Measurements from ENCODE around the gene SLC49A3.
A peak's percentile ranks its signal among the peaks of the same experiment; 100 is the strongest.

The SLC49A3 gene

GRCh38 chr4:704971-705277 is 16.0 kb upstream of the SLC49A3 start:
- TF ChIP-seq, protein P1, sequence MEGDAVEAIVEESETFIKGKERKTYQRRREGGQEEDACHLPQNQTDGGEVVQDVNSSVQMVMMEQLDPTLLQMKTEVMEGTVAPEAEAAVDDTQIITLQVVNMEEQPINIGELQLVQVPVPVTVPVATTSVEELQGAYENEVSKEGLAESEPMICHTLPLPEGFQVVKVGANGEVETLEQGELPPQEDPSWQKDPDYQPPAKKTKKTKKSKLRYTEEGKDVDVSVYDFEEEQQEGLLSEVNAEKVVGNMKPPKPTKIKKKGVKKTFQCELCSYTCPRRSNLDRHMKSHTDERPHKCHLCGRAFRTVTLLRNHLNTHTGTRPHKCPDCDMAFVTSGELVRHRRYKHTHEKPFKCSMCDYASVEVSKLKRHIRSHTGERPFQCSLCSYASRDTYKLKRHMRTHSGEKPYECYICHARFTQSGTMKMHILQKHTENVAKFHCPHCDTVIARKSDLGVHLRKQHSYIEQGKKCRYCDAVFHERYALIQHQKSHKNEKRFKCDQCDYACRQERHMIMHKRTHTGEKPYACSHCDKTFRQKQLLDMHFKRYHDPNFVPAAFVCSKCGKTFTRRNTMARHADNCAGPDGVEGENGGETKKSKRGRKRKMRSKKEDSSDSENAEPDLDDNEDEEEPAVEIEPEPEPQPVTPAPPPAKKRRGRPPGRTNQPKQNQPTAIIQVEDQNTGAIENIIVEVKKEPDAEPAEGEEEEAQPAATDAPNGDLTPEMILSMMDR (IDR thresholded peaks at IDR 0.05; ENCODE audit: low read depth, low read length): no peak
- no peaks in the 10 kb centered on the region for H3K27me3 ChIP-seq
- H3K9me3 ChIP-seq: no peaks in the 10 kb centered on the region
- H3K4me1 ChIP-seq: no peaks in the 10 kb centered on the region
- peak overlapping the region; percentile 38 for H3K4me3 ChIP-seq (ENCODE audit: low read depth, low read length)
- no peak for DNase-seq
- peaks cover under 1% of the 10 kb centered on the region; the same call in 1 of the 2 replicates for H3K36me3 ChIP-seq

GRCh38 chr4:704198-704891 is 15.4 kb upstream of the SLC49A3 start:
- no peaks in the 10 kb centered on the region for H3K9me3 ChIP-seq
- H3K27me3 ChIP-seq: no peaks in the 10 kb centered on the region
- DNase-seq: no peak
- no peak overlapping the region for H3K4me3 ChIP-seq (ENCODE audit: low read depth, low read length)
- no peaks in the 10 kb centered on the region for H3K4me1 ChIP-seq
- TF ChIP-seq, protein P1 (IDR thresholded peaks at IDR 0.05; ENCODE audit: low read depth, low read length): no peak
- no peaks in the 10 kb centered on the region for H3K36me3 ChIP-seq

GRCh38 chr4:703336-704197 is 14.6 kb upstream of the SLC49A3 start:
- no peaks in the 10 kb centered on the region for H3K36me3 ChIP-seq
- H3K4me3 ChIP-seq (ENCODE audit: low read depth, low read length): no peak overlapping the region
- no peak for DNase-seq
- no peaks in the 10 kb centered on the region for H3K4me1 ChIP-seq
- TF ChIP-seq, protein P1 (IDR thresholded peaks at IDR 0.05; ENCODE audit: low read depth, low read length): no peak
- H3K27me3 ChIP-seq: no peaks in the 10 kb centered on the region
- no peaks in the 10 kb centered on the region for H3K9me3 ChIP-seq

DNA sequence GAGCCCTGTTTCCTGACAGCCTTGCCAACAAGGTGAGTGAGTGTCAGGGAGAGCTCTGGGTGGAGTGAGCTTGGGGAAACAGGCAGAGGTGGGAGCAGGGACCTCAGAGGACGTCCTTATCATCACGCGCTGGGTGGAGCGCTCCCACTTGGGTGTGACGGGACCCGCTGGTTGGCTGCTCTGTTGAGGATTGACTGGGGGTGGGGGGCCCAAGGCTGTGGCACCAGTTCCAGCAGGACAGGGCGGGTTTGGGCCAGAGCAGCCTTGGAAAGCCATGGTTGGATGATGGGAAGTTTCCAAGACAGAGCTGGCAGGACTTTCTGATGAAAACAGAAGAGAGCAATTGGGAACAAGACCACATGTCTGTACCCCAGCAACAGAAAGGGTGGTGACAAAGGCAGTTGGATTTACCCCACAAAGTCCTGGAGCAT is 13.7 kb upstream of the SLC49A3 start:
- Histone ChIP-seq H3K36me3 (no peaks in the 10 kb centered on the region), H3K9me3 (no peaks in the 10 kb centered on the region), H3K4me1 (no peaks in the 10 kb centered on the region), H3K27me3 (no peaks in the 10 kb centered on the region), H3K4me3 (ENCODE audit: low read depth, low read length) (no peak overlapping the region)
- TF ChIP-seq, protein P1 (IDR thresholded peaks at IDR 0.05; ENCODE audit: low read depth, low read length): no peak
- no peak for DNase-seq

DNA sequence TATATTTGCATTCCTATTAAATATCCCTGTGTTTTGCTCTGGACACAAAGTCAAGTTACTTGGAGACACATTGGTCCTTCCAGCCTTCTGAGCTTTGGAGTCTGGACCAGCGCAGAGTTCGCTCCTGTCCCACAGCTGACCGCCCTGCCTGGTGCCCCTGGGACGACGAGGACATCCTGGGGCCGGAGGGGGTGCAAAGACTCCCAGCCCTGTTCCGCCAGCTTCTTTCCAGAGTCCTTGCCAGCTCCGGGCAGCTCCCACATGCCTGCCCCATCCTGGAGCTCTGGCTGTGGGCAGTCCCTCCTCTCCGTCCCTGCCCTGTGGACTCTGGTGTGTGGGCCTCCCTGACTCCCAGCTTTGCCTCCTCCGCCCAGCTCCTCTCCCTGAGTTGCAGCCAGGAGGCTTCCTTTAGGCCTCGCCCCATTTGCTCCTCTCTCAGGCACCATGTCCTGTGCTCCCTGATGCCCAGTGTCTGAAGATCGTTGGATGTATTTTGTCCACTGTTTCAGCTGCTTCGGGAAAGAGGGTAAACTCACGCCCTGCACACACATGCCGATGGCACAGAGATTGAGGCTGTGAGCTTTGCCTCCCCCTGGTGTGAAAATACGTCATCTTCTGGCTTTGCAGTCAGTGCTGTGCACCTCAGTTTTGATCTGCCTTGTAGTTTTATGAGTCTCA is 11.8 kb upstream of the SLC49A3 start:
- Histone ChIP-seq H3K4me1 (no peaks in the 10 kb centered on the region), H3K4me3 (ENCODE audit: low read depth, low read length) (no peak overlapping the region), H3K36me3 (no peaks in the 10 kb centered on the region), H3K27me3 (no peaks in the 10 kb centered on the region), H3K9me3 (no peaks in the 10 kb centered on the region)
- no peak for DNase-seq
- TF ChIP-seq, protein P1 (IDR thresholded peaks at IDR 0.05; ENCODE audit: low read depth, low read length): no peak

Data from BE2C (cell line).